Mammary epithelial cell (primary cell): Measurements from ENCODE around the gene GDNF.

Experiments used
- EZH2 ChIP-seq: IDR thresholded peaks from 2 replicates; pipeline ENCODE4 v1.6.1; 2012; ENCODE audit warnings: low read length, inconsistent platforms, borderline replicate concordance
- TF ChIP-seq, protein P1 (sequence below), 2 donors: IDR thresholded peaks in 1 of 2; conservative IDR thresholded peaks in 1 of 2; 2 replicates each; pipeline ENCODE4 v1.5.1; 2011 to 2012; ENCODE audit warnings: inconsistent platforms in 2 of 2, low read length in 2 of 2, mild to moderate bottlenecking in 2 of 2, control low read depth in 1 of 2, low read depth in 1 of 2; ENCODE audit not compliant: insufficient read depth in 1 of 2; ENCODE audit errors: extremely low read depth in 1 of 2

DNA sequence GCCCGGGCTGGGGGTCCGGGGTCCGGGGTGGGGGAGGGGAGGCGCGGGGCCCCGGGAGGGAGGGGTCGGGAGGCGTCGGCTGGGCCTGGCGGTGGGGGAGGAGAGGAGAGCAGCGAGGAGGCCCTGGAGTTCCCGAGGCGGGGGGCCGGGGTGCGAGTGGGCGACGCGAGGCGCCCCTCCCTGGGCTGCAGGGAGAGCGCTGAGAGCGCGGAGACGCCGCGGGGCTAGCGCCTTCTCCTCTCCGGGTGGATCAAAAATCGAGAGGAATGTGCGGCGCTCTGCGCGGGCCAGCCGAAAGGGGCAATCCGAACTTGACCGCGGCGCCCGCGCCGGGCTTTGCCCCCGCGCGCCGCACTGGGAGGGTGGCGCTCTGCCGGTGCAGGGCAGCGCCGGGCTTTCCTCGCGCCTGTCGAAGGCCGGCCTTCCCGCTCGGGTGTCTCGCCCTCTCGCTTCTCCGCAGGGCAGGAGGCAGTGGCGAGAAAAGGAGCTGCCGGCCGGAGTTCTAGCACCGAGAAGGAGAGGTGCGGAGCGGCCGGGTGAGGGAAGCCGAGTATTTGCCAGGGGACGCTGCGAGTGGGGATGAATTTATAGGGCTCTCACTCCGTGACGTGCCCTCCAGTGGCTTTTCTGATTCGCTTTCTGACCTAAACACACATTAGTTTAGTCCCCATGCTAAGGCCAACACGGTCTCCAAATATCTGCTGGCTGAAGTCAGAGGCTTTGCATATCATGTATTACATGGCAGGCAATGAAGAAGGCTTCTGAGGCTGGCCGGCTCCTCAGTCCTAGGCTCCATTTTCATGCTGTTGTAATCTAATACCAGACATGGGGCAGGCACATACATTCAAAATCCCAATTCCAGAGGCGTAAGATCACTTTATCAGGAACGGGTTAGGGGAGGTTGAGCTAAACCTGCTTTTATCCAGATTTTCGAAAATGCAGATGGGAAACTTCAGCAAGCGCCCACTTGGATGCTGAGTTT, 503 bp upstream of the GDNF start:
- TF ChIP-seq, protein P1, sequence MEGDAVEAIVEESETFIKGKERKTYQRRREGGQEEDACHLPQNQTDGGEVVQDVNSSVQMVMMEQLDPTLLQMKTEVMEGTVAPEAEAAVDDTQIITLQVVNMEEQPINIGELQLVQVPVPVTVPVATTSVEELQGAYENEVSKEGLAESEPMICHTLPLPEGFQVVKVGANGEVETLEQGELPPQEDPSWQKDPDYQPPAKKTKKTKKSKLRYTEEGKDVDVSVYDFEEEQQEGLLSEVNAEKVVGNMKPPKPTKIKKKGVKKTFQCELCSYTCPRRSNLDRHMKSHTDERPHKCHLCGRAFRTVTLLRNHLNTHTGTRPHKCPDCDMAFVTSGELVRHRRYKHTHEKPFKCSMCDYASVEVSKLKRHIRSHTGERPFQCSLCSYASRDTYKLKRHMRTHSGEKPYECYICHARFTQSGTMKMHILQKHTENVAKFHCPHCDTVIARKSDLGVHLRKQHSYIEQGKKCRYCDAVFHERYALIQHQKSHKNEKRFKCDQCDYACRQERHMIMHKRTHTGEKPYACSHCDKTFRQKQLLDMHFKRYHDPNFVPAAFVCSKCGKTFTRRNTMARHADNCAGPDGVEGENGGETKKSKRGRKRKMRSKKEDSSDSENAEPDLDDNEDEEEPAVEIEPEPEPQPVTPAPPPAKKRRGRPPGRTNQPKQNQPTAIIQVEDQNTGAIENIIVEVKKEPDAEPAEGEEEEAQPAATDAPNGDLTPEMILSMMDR (conservative IDR thresholded peaks at IDR 0.05 in 1 of 2, IDR thresholded peaks at IDR 0.05 in 1 of 2; ENCODE audit: extremely low read depth in 1 of 2, insufficient read depth in 1 of 2, low read depth in 1 of 2, low read length in 2 of 2) = peak in 1 of 2 donors; percentile 34
- TF ChIP-seq EZH2 = no peak
